AG04450 (cell line): ENCODE results near the gene P2RY6. TPM values are rescaled to one million over a fixed set of nuclear protein-coding genes. Genes with fewer than 3 reads are reported as not detected.
"Not testable (repeated sequence)": the region's sequence is repeated elsewhere in the genome, so short reads cannot be mapped to it uniquely, and the experiment has no call there.

ENCODE experiments used
- CTCF ChIA-PET: fragments of 300-600, 350-600 bp; formaldehyde crosslinking; extraction: SDS; loops from one replicate; lab custom pipeline; 2022; ENCODE audit warnings: antibody characterized with exemption, inconsistent platforms; lab: Charles Lee
- POLR2A ChIA-PET: fragments of 350-600 bp; formaldehyde crosslinking; extraction: SDS; loops from one replicate; lab custom pipeline; 2021; ENCODE audit warnings: antibody characterized with exemption, inconsistent platforms; lab: Yijun Ruan, JAX
- DNase-seq: peaks from one replicate; pipeline ENCODE4 v3.0.0-alpha.2; 2011; ENCODE audit warnings: low read depth, low spot score
- H3K27ac ChIP-seq: one replicate; pipeline ENCODE4 v1.5.1; 2012; ENCODE audit warnings: low read depth, low read length, control low read depth
- H3K27me3 ChIP-seq: one replicate; pipeline ENCODE4 v1.6.0; 2012; ENCODE audit warnings: low read length; ENCODE audit not compliant: control insufficient read depth, insufficient read depth
- H3K4me3 ChIP-seq: 2 replicates; pipeline ENCODE4 v1.5.1; 2011; ENCODE audit warnings: mild to moderate bottlenecking, low read depth, low read length, control low read depth
- H3K9me3 ChIP-seq: 2 replicates; pipeline ENCODE4 v1.5.1; 2012; ENCODE audit warnings: low read length; ENCODE audit not compliant: control insufficient read depth, insufficient read depth
- polyA plus RNA-seq: library from polyadenylated mRNA; depleted of rRNA; stranded (reverse); fragments of >200 nt; gene quantifications from 2 replicates; pipeline ENCODE4 v1.2.3, GENCODE V29; 2011
- TF ChIP-seq, protein P1 (sequence below): IDR thresholded peaks from 2 replicates; pipeline ENCODE4 v1.5.1; 2011; ENCODE audit warnings: low read depth, low read length, control low read depth, inconsistent platforms

Gene P2RY6
- polyA plus RNA-seq, 1 experiment: not detected

DNA sequence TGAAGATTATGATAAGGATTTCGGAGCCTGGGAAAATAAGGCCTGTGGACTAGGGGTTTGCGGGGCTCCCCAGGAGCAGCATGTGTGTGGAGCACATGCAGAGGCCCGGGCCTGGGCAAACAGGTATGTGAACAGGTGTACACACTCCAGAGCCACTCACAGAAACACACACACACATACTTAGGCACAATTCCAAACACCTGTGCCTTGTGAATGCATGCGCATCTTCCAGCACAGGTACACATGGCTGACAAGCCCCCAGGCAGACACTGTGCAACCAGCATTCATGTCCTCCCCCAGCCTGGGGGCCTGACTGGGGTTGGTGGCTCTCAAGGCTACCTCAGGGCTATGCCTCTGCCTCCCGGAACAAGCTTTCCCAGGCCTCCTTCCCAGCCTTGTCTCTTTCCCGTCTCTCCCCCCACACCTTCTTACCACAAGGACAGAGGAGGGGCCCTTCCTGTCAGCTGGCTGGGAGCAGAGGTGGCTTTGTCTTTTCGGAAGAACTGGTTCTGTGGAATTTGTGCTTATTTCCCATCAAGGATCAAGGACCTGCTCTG, 2.6 kb upstream of the P2RY6 start:
- ChIA-PET CTCF (interaction anchor here (0.9 to 1.3 kb wide), 2 partner anchors 23 to 66 kb away, joined by 3 to 7 read pairs; no protein-coding TSS in a partner anchor), POLR2A (no interaction called here)
- Histone ChIP-seq H3K4me3 (no peak overlapping the region), H3K27me3 (peaks cover 39% of the 10 kb centered on the region), H3K9me3 (no peaks in the 10 kb centered on the region), H3K27ac (no peak overlapping the region)
- DNase-seq: no peak
- TF ChIP-seq, protein P1, sequence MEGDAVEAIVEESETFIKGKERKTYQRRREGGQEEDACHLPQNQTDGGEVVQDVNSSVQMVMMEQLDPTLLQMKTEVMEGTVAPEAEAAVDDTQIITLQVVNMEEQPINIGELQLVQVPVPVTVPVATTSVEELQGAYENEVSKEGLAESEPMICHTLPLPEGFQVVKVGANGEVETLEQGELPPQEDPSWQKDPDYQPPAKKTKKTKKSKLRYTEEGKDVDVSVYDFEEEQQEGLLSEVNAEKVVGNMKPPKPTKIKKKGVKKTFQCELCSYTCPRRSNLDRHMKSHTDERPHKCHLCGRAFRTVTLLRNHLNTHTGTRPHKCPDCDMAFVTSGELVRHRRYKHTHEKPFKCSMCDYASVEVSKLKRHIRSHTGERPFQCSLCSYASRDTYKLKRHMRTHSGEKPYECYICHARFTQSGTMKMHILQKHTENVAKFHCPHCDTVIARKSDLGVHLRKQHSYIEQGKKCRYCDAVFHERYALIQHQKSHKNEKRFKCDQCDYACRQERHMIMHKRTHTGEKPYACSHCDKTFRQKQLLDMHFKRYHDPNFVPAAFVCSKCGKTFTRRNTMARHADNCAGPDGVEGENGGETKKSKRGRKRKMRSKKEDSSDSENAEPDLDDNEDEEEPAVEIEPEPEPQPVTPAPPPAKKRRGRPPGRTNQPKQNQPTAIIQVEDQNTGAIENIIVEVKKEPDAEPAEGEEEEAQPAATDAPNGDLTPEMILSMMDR: no peak

DNA sequence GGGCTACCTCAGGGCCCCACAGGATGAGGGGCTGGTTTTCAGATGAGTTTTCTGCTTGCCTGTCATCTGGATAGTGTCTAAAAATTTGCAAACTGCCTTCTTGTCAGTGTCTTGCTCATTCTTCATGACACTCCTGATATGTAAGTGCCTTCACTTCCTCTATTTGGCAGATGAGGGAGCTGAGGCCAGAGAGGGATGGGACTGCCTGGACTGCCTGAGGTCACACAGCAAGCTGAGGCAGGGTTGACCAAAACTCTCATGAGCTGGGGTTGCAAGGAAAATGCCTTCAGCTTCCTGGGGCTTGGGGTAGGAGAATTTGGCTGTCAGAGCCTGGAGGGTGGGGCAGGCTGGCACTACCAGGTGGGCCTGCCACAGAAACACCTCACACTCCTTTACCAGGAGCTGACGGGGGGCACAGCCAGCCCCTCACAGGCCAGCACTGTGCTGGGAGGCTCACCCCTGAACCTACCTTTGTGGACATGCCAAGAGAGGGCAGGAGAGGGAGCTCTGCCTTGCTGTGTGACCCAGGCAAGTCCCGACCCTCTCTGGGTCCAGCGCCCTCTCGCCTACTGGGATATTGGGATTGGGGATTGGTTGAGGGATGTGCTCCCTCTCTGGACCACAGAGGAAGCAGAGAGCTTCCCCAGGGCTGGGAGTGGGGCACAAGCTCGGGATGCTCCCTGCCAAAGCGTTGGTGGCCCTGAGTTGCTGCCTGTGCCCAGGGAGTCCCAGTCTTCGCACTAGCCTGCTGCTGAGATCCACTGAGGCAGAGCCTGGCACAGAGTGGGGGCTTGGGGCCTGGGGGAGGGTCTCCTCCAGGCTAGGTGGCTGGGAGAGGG, 1.9 kb upstream of the P2RY6 start:
- Histone ChIP-seq H3K27me3 (peaks cover 41% of the 10 kb centered on the region), H3K27ac (no peak overlapping the region), H3K4me3 (no peak overlapping the region), H3K9me3 (no peaks in the 10 kb centered on the region)
- no peak for DNase-seq
- TF ChIP-seq, protein P1: no peak
- POLR2A ChIA-PET: no interaction called here
- CTCF ChIA-PET: interaction anchor here (0.8 to 1.3 kb wide), 5 partner anchors 19 to 65 kb away, joined by 3 to 7 read pairs (median 3); no protein-coding TSS in a partner anchor

DNA sequence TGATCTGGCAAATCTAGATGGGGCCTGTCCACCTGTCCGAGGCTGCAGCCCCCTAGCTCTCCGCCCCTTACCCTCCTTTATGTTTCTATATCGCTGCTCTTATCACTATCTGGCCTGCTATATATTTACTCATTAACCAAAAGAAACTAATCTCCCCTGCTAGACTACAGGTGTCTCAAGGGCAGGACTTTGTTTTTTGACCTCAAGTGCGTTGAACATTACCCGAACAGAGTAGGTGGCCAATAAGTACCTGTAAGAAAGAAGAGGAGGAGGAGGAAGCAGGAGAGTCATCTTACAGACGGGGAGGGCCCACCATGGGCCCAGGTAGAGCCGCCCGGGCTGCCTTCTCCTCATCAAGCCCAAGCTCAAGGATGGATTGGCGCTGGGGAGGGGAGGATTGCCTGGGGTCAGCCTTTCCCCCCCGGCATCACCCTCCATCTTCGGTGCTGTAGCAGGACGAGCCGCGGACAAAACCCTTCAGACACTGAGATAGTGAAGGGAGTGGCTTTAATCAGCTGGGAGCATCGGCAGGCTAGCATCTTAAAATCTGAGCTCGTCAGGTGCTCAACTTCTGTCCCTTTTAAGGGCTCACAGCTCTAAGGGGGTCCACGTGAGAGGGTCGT, 1.2 kb upstream of the P2RY6 start:
- ChIA-PET POLR2A (no interaction called here), CTCF (interaction anchor here (0.8 to 2.2 kb wide), 5 partner anchors 18 to 65 kb away, joined by 3 to 12 read pairs (median 3); no protein-coding TSS in a partner anchor)
- Histone ChIP-seq H3K4me3 (no peak overlapping the region), H3K27me3 (peaks cover 40% of the 10 kb centered on the region), H3K27ac (no peak overlapping the region), H3K9me3 (no peaks in the 10 kb centered on the region)
- DNase-seq: no peak
- TF ChIP-seq, protein P1: no peak

DNA sequence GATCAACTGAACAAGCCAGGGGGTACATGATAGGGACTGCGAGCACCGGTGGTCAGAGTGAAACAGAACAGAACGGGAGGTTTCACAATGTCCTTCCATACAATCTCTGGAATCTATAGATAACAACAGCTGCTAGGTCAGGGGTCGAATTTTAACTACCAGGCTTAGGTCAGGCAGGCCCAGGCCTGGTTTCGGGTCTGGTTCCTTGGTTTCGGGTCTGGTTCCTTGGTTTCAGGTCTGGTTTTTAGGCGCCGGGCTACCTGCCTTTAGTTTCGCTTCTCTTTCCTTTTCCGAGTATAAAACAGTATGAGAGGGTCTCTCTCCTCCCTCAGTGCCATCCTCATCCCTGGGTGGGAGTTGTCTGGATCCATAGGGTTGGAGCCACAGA, 666 bp upstream of the P2RY6 start:
- CTCF ChIA-PET: interaction anchor here (2.2 kb wide), 1 partner anchor 18 kb away, joined by 12 read pairs; no protein-coding TSS in a partner anchor
- peaks cover 35% of the 10 kb centered on the region for H3K27me3 ChIP-seq
- POLR2A ChIA-PET, DNase-seq, H3K27ac ChIP-seq, H3K9me3 ChIP-seq, H3K4me3 ChIP-seq: not testable (repeated sequence)

DNA sequence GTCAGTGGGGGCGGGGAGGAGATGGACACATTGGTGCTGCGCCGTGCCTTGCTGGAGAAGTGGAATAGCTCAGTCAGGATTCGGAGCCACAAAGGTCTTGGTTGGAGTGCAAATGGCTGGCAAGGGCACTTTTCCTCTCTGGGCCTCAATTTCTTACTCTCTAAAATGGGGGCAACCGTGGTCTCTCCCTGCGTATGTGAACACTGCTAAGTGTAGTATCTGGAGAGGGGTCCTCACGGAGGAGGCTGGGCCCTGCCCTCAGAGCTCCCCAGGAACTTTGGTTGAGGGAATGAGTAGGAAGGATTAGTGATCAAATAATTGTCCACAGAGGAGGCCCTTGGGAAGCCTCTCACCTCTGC, 521 bp downstream of the P2RY6 start:
- ChIA-PET POLR2A (no interaction called here), CTCF (interaction anchor here (0.5 to 2.2 kb wide), 3 partner anchors 17 to 193 kb away, joined by 3 to 12 read pairs (median 3); no protein-coding TSS in a partner anchor)
- TF ChIP-seq, protein P1: no peak
- H3K27ac ChIP-seq: no peak overlapping the region
- no peak for DNase-seq
- H3K27me3 ChIP-seq: peaks cover 30% of the 10 kb centered on the region
- H3K9me3 ChIP-seq: no peaks in the 10 kb centered on the region
- H3K4me3 ChIP-seq: no peak overlapping the region
